B cell (primary cell): ENCODE data around the gene EXOC4.

ENCODE experiments used
- CTCF ChIP-seq: fragments of 200-600 bp; IDR thresholded peaks from one replicate; pipeline ENCODE4 v1.8.0; 2022; ENCODE audit warnings: antibody characterized with exemption, mild to moderate bottlenecking
- EZH2 ChIP-seq: IDR thresholded peaks from 2 replicates; pipeline ENCODE4 v1.6.1; 2012; ENCODE audit warnings: borderline replicate concordance, low read depth, mild to moderate bottlenecking, moderate library complexity, low read length; ENCODE audit not compliant: insufficient read depth, poor library complexity, severe bottlenecking

- no peak for TF ChIP-seq CTCF
- TF ChIP-seq EZH2: no peak
Measured at GRCh38 chr7:134009314-134010110, 756.6 kb downstream of the EXOC4 start.
